ENCODE data around the gene FRRS1L.

The FRRS1L gene

GRCh38 chr9:109120204-109120789 lies 46.8 kb downstream of the FRRS1L start:
- TF ChIP-seq CTCF (IDR thresholded peaks at IDR 0.05; ENCODE audit: extremely low read depth, missing control alignments): no peak
- no peak for DNase-seq (ENCODE audit: low spot score)

DNA sequence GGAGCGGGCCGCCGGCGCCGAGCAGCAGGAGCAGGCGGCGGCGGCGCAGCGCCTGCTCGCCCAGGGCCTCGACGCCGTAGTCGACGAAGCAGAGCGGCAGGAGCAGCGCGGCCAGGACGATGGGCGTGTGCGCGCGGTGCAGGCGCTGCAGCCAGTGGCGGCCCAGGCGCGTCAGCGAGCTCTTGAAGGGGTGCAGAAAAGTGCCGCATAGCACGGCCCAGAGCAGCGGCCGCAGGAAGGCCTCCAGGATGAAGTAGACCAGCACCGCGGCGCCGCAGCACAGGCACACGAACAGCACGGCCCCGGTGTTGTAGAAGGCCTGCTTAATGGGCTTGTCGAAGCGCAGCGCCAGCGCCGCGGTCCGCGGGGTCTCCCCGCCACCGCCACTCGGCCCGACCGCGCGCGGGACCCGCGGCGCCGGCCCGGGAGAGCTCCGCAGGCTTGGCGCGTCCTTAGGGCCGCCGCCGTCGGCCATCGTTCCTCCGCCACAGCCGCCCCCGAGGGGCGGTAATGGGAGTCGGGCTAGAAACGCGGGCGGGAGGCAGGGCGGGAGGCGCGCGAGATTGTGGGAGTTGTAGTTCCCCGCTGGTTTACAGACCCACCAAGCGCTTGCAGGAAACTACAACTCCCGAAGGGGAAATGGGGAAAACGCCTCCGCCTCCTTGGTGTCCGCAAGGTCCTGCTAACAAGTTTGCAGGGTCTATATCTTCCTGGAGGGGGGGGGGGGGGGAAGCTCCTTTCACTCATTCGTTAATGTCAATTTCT lies 47.4 kb downstream of the FRRS1L start, which contains the start of gene TMEM245:
Gene TMEM245 (minus strand): TSS at position 509 of the 765 bp plus-strand sequence. CDS start 34 bp downstream, at position 475.
- no peak for TF ChIP-seq CTCF (IDR thresholded peaks at IDR 0.05; ENCODE audit: extremely low read depth, missing control alignments)
- peak; percentile 95 for DNase-seq (ENCODE audit: low spot score)

- TF ChIP-seq CTCF (IDR thresholded peaks at IDR 0.05; ENCODE audit: extremely low read depth, missing control alignments): no peak
- DNase-seq (ENCODE audit: low spot score): peak; percentile 20
Measured at GRCh38 chr9:109118808-109119438, 48.1 kb downstream of the FRRS1L start.

GRCh38 chr9:109117856-109118807 lies 48.9 kb downstream of the FRRS1L start:
- no peak for TF ChIP-seq CTCF (IDR thresholded peaks at IDR 0.05; ENCODE audit: extremely low read depth, missing control alignments)
- no peak for DNase-seq (ENCODE audit: low spot score)

DNA sequence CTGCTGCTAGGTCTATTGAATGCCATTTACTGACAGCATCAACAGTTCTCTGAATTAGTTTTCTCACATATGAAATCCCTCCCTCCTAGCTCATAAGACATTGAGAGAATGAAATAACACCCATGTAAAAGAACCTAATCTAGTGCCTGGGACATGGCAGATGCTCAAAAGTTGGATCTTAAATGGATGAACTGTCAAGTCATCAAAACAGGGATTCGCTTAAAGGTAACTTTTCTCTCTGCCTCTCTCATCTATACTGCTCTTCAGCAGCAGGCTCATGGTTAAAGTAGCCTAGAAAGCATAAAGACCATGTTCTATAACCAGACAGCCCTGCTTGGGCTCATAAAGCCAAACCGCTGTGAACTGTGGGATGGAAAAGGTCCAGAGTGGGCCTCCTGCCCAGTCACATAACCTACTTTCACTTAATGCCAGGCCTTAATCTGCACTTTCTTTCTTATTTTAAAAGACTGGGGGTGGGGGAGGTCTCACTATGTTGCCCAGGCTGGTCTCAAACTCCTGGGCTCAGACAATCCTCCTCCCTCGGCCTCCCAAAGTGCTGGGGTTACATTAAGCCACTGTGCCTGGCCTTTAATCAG lies 51.0 kb downstream of the FRRS1L start:
- DNase-seq (ENCODE audit: low spot score): no peak
- TF ChIP-seq CTCF (IDR thresholded peaks at IDR 0.05; ENCODE audit: extremely low read depth, missing control alignments): no peak

DNA sequence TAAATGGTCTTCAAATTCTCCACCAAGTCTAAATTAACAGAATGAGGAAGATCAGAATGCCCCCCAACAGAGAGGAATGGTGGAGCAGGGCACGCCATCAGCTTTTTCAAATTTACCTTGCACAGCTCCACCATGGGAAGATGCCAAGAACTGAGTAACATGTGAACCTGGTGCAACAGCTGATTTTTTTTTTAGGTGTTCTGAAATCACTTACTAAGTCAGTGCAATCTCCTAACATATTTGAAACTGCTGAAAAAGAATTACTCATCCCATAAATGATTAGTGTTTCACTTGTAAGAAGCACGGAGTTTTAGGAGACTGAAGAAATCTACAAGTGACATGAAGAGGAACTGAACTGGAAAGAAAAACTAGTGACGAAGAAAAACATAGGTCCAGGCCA lies 52.4 kb downstream of the FRRS1L start:
- DNase-seq (ENCODE audit: low spot score): no peak
- TF ChIP-seq CTCF (IDR thresholded peaks at IDR 0.05; ENCODE audit: extremely low read depth, missing control alignments): no peak

All from GM20000 (cell line).